G401 (cell line): ENCODE data around the gene RIC1. TPM values are rescaled to one million over a fixed set of nuclear protein-coding genes. Genes with fewer than 3 reads are reported as not detected.
"Not testable (repeated sequence)": the region's sequence is repeated elsewhere in the genome, so short reads cannot be mapped to it uniquely, and the experiment has no call there.

Source experiments
- DNase-seq: peaks from one replicate; pipeline ENCODE4 v3.0.0-alpha.2; 2015; ENCODE audit warnings: low spot score
- in situ Hi-C: cut with HindIII; loops from 2 replicates; pipeline ENCODE4 v1.10.0; 2016; ENCODE audit warnings: low sequenced_read_pairs, mixed read lengths
- total RNA-seq: library from RNA; depleted of rRNA; stranded (reverse); fragments of >200 nt; shearing (Covaris generic); gene quantifications from 2 replicates; pipeline ENCODE4 v1.2.3, GENCODE V29; 2014; rRNA removed

Gene RIC1
- 13.5 and 17.1 TPM in 2 replicates for total RNA-seq

GRCh38 chr9:5628530-5629311 is at the start of gene RIC1:
TSS of gene RIC1 (plus strand) at chr9:5629107. CDS start at chr9:5629310, 203 bp downstream.
- in situ Hi-C loops, result loop anchor here (10.0 kb wide), 1 partner anchor 156 kb away; no protein-coding TSS in a partner anchor
- peak; percentile 94 for DNase-seq

- in situ Hi-C loops, result no loop called here
- no peak for DNase-seq
Measured at GRCh38 chr9:5579881-5580280, 49.0 kb upstream of the RIC1 start.

GRCh38 chr9:5580650-5581049 is 48.3 kb upstream of the RIC1 start:
- in situ Hi-C loops, result no loop called here
- DNase-seq, result no peak

- DNase-seq, in situ Hi-C loops: not testable (repeated sequence)
Measured at GRCh38 chr9:5581706-5582105, 47.2 kb upstream of the RIC1 start.

DNA sequence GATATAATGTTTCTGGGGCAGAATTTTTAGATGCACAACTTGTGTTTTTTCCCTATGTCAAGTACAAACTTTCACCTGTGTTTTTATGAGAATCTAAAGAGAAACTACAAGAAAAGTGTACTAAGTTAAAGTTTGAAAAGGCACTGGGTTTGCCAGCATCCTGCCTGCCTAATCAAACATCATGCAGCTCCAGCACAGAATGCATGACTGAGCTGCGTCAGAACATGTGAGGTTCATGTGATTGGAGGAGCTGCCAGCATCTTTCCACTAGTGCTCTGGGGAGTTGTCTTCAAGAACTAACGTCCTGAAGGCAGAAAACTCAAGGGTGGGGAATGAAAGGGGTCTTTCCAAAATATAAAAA is 46.1 kb upstream of the RIC1 start:
- in situ Hi-C loops, result no loop called here
- DNase-seq, result no peak

GRCh38 chr9:5586391-5586802 is 42.5 kb upstream of the RIC1 start:
- in situ Hi-C loops, result no loop called here
- DNase-seq, result no peak

DNA sequence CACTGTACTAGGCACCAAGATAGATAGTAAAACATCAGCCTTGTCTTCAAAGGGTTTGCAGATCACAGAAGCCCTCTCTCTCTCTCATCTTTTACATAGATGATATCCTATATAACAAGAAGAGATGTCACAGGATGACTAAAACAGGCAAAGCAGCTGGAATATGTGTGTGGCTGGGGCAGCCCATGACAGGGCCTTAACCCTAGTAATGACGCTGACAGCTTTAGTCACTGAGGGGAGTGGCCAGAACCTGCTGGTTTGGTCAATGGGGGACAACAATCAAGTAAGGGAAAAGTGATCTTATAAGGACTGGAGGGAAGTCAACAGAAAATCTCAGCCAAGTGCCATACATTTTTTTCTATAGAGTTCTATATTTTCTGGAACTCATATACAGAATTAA is 41.9 kb upstream of the RIC1 start:
- in situ Hi-C loops, result no loop called here
- DNase-seq, result no peak

DNA sequence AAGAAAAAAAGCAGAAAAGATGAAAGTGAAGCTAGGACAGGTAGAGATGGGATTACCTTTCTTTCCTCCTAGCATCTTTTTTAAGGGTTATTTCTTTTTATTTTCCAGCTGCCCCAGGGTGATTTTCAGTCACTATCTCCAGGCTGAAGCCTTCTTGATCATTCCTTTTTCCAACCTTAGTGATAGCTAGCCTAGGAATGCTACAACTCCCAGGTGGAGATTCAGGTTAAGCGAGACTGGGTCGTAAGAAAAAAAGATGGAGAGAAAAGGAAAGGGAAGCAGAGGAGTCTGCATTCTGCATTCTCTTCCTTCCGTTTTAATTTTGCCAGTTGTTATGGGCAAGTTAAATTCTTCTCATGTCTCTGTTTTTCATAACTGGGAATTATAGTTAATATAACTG is 36.7 kb upstream of the RIC1 start:
- DNase-seq, result no peak
- in situ Hi-C loops, result no loop called here

DNA sequence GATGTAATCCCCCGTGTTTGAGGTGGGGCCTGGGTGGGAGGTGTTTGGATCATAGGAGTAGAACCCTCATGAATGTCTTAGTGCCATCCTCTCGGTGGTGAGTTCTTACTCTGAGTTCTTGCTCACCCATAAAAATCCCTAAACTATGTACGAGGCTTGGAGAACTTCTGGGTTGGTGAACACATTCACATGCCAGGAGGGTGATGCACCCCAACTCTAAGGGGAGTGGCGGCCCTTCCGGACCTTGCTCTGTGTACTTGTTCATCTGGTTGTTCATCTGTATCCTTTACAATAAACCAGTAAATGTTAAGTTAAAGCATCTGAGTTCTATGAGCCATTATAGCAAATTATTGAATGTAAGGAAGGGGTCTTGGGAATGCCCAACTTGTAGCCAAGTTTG is 36.0 kb upstream of the RIC1 start:
- no peak for DNase-seq
- in situ Hi-C loops, result no loop called here

DNA sequence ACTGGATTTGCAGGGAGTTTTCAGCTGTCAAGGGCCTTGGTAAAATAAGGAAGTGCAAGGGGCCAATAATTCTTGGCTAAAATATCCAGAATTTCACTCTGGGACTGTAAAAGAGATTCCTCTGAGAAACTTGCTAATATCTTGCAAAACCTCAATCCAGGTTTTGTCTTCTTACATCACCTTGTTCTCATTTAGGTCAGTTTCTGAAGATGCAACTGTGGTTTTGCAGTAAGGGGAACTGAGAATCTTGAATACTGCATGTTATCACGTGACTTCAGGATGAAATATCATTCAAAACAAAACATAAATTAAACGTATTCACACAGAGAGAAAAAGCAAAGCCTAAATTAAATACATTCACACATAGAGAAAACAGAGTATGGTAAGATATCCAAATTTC is 35.0 kb upstream of the RIC1 start:
- in situ Hi-C loops, result no loop called here

GRCh38 chr9:5596173-5596572 is 32.7 kb upstream of the RIC1 start:
- DNase-seq, result no peak
- in situ Hi-C loops, result no loop called here

More for the DNA sequence above, 35.0 kb upstream of the RIC1 start:
- no peak for DNase-seq

GRCh38 chr9:5608298-5609225 is 20.3 kb upstream of the RIC1 start:
- in situ Hi-C loops, result no loop called here
- peak; percentile 22 for DNase-seq

- DNase-seq, result no peak
- in situ Hi-C loops, result no loop called here
Measured at GRCh38 chr9:5609226-5609596, 19.7 kb upstream of the RIC1 start.

GRCh38 chr9:5610491-5610890 is 18.4 kb upstream of the RIC1 start:
- in situ Hi-C loops, result no loop called here
- no peak for DNase-seq

DNA sequence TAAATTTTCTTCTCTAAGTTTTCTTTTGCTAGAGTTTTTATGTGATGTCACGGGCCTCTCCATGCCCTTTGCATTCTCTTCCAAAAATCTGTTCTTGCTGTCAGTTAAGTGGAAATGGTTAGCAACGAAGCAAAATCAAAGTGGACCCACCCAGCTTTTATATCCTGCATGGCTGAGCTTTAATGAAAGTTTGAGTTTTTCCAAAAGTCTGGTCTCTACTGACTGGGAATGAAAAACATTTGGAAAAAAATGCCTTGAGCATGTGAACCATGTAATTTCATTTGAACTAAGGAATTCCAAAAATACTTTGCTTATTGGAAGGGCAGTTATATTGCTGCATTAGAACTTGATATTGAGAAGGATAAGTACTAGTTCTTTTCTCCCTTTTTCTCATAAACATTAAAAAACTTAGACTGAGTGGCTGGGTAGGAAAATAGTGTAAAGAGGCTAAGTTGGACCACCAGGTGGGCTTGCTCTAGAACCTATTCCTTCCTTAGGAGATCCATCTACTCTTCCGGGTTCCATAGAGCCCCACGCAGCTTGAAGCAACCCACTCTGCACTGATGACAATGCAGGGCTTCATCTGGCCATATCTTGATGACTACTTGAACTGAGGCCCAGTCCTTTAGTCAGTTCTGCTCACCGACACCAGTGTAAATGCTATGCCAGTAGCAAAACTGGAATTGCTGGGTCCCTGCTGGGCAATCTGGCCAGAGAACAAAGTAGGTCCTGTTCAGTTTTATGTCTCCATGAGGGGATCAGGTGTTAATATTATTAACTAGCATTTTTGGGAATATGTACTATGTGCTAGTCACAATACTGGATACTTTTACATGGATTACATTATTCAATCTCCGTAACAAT is 17.4 kb upstream of the RIC1 start:
- peak; percentile 39 for DNase-seq
- in situ Hi-C loops, result no loop called here

GRCh38 chr9:5612185-5612530 is 16.7 kb upstream of the RIC1 start:
- DNase-seq, result no peak
- in situ Hi-C loops, result no loop called here

DNA sequence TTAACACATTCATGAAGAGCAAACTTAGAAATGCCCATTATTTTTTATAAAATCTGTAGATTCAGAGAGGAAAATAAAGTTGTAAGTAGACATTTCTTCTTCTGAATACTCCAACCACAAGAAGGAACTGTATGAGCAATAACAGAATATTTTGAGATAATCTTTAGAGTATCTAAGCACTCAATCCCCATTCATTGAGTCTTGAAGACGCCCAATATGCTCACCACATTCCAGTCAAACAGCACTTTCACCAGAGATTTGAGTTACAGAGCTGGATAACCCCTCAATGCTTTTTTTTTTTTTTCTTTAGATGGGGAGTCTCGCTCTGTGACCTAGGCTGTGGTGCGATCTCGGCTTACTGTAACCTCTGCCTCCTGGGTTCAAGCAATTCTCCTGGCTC is 14.7 kb upstream of the RIC1 start:
- in situ Hi-C loops, result no loop called here

DNA sequence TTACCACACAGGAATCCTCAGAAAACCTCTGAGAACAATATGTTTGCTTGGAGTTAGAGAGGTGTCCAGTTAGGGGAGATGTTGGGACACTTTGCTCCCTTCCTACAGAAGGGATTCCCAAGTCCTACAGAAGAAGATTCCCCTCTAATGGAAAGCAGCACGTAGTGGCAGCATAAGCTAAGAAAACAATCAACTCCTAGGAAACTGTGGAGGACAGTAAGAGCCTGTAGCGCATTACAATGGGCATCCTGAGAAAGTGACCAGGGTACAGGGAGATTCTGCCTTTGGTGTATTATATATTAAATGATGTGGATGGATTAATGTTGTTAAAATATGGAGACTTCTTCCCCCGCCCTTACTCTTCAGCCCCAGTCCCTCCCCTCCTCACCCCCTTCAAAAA is 13.9 kb upstream of the RIC1 start:
- no peak for DNase-seq
- in situ Hi-C loops, result no loop called here

More for the DNA sequence above, 14.7 kb upstream of the RIC1 start:
- DNase-seq, result no peak

GRCh38 chr9:5617749-5618148 is 11.2 kb upstream of the RIC1 start:
- DNase-seq, result no peak
- in situ Hi-C loops, result no loop called here
